ENCODE results near the gene EBF3. TPM values are rescaled to one million over a fixed set of nuclear protein-coding genes. Genes with fewer than 3 reads are reported as not detected.

Gene EBF3
- total and polyA plus RNA-seq, 3 donors from 2014 or later: 4.0 to 7.6 (median 6.0) TPM

- intact Hi-C loops (cut with DNase I; ENCODE audit: low total_unique reads): no loop called here
- no peaks in the 10 kb centered on the region for H3K4me1 ChIP-seq
- WGBS, 2 donors: 87 to 96% methylated on average over 7 of the region's 7 CpGs
- H3K9me3 ChIP-seq: no peaks in the 10 kb centered on the region
- no peak overlapping the region for H3K4me3 ChIP-seq
- no peaks in the 10 kb centered on the region for H3K27me3 ChIP-seq
- DNase-seq: no peak
- TF ChIP-seq CTCF (IDR thresholded peaks at IDR 0.05): no peak
- TF ChIP-seq POLR2A (IDR thresholded peaks at IDR 0.05): no peak
- H3K36me3 ChIP-seq (ENCODE audit: low read depth, missing control alignments): no peaks in the 10 kb centered on the region
- no peak overlapping the region for H3K27ac ChIP-seq
Observed at GRCh38 chr10:129859536-129859935, 104.5 kb downstream of the EBF3 start.

- no peak for TF ChIP-seq CTCF (IDR thresholded peaks at IDR 0.05)
- TF ChIP-seq POLR2A (IDR thresholded peaks at IDR 0.05): no peak
- Histone ChIP-seq H3K9me3 (no peaks in the 10 kb centered on the region), H3K27me3 (no peaks in the 10 kb centered on the region), H3K4me3 (no peak overlapping the region), H3K4me1 (no peaks in the 10 kb centered on the region), H3K36me3 (ENCODE audit: low read depth, missing control alignments) (no peaks in the 10 kb centered on the region), H3K27ac (no peak overlapping the region)
- intact Hi-C loops (cut with DNase I; ENCODE audit: low total_unique reads): no loop called here
- DNase-seq: no peak
- WGBS, 2 donors: 92 to 93% methylated on average over 19 of the region's 19 CpGs
Observed at GRCh38 chr10:129857242-129857960, 106.7 kb downstream of the EBF3 start.

GRCh38 chr10:129855836-129856563 is 108.1 kb downstream of the EBF3 start:
- Histone ChIP-seq H3K27me3 (no peaks in the 10 kb centered on the region), H3K36me3 (ENCODE audit: low read depth, missing control alignments) (no peaks in the 10 kb centered on the region), H3K4me1 (no peaks in the 10 kb centered on the region), H3K27ac (no peak overlapping the region), H3K4me3 (no peak overlapping the region), H3K9me3 (no peaks in the 10 kb centered on the region)
- TF ChIP-seq CTCF (IDR thresholded peaks at IDR 0.05) (no peak), POLR2A (IDR thresholded peaks at IDR 0.05) (no peak)
- DNase-seq: no peak
- WGBS, 2 donors: 91 to 95% methylated on average over 7 of the region's 7 CpGs
- intact Hi-C loops (cut with DNase I; ENCODE audit: low total_unique reads): no loop called here

GRCh38 chr10:129854796-129855705 is 109.0 kb downstream of the EBF3 start:
- Histone ChIP-seq H3K4me3 (no peak overlapping the region), H3K36me3 (ENCODE audit: low read depth, missing control alignments) (no peaks in the 10 kb centered on the region), H3K4me1 (no peaks in the 10 kb centered on the region), H3K27ac (no peak overlapping the region), H3K9me3 (no peaks in the 10 kb centered on the region), H3K27me3 (no peaks in the 10 kb centered on the region)
- intact Hi-C loops (cut with DNase I; ENCODE audit: low total_unique reads): no loop called here
- WGBS, 2 donors: 85 to 95% methylated on average over 29 to 31 of the region's 31 CpGs
- no peak for DNase-seq
- no peak for TF ChIP-seq CTCF (IDR thresholded peaks at IDR 0.05)
- no peak for TF ChIP-seq POLR2A (IDR thresholded peaks at IDR 0.05)
